HCT116 (cell line): ENCODE measurements around the gene MAGED1. TPM values are rescaled to one million over a fixed set of nuclear protein-coding genes. Genes with fewer than 3 reads are reported as not detected.

Source experiments
- ATAC-seq: fragments of 200-7000 bp; cut with Tn5 transposase; 2 replicates; pipeline ENCODE4 v1.9.1; 2020; ENCODE audit warnings: mild to moderate bottlenecking, moderate library complexity
- BruUV-seq: library from RNA; stranded (reverse); fragments of 400-500 nt; replicated peaks from 2 replicates; lab custom pipeline; 2021; lab: Mats Ljungman, UMichigan
- CTCF ChIA-PET: fragments of 300-600 bp; sonication (Branson Sonifier 250); formaldehyde crosslinking; loops from one replicate; lab custom pipeline; 2021; ENCODE audit warnings: antibody characterized with exemption; lab: Charles Lee
- POLR2A ChIA-PET: fragments of 300-600, 350-600 bp; sonication (Branson Sonifier 250); formaldehyde crosslinking; loops from one replicate; lab custom pipeline; 2021; ENCODE audit warnings: antibody characterized with exemption; lab: Charles Lee
- RAD21 ChIA-PET, 2 experiments: fragments of 300-600 bp; sonication (Branson Sonifier 250); formaldehyde crosslinking; loops; one replicate each; lab custom pipeline; 2023; ENCODE audit warnings: low total read pairs in 2 of 2; ENCODE audit not compliant: uncharacterized antibody in 2 of 2, unreplicated experiment in 2 of 2, low non-redundant PET in 1 of 2; lab: Charles Lee
- DNase-seq: peaks from one replicate; pipeline ENCODE4 v3.0.0-alpha.2; 2010; ENCODE audit warnings: low read depth, low spot score
- H2AFZ ChIP-seq: fragments of 200-600 bp; shearing (Covaris generic), sonication (generic); 2 replicates; pipeline ENCODE4 v1.6.1; 2017; ENCODE audit warnings: low read depth, mixed run types, mixed read lengths, antibody characterized with exemption, low read length; ENCODE audit not compliant: poor library complexity, severe bottlenecking
- H3K27ac ChIP-seq: 2 replicates; pipeline ENCODE4 v1.5.1; 2012; ENCODE audit warnings: low read depth, low read length
- H3K27me3 ChIP-seq: fragments of 200-600 bp; sonication (generic); 2 replicates; pipeline ENCODE4 v1.6.1; 2016; ENCODE audit warnings: mixed run types, low read length, mixed read lengths; ENCODE audit not compliant: insufficient read depth
- H3K36me3 ChIP-seq, 2 experiments: fragments of 200-500 bp in 1 of 2; fragments of 200-600 bp in 1 of 2; sonication (Bioruptor generic) in 1 of 2; sonication (generic) in 1 of 2; 2 replicates each; pipeline versions ENCODE4 v1.5.1 to v1.6.1; 2014 to 2016; ENCODE audit warnings: low read length in 2 of 2, inconsistent platforms in 1 of 2, mixed read lengths in 1 of 2, mixed run types in 1 of 2; ENCODE audit not compliant: insufficient read depth in 2 of 2, control insufficient read depth in 1 of 2
- H3K4me1 ChIP-seq, 2 experiments: fragments of 200-600 bp in 1 of 2; sonication (generic) in 1 of 2; 2 replicates each; pipeline versions ENCODE4 v1.5.1 to v1.6.1; 2012 to 2017; ENCODE audit warnings: low read length in 2 of 2, inconsistent platforms in 1 of 2, mild to moderate bottlenecking in 1 of 2, mixed read lengths in 1 of 2, mixed run types in 1 of 2, moderate library complexity in 1 of 2; ENCODE audit not compliant: insufficient read depth in 2 of 2, control insufficient read depth in 1 of 2
- H3K4me2 ChIP-seq: fragments of 200-600 bp; sonication (generic); 2 replicates; pipeline ENCODE4 v1.6.1; 2017; ENCODE audit warnings: mixed run types, low read length, mixed read lengths
- H3K4me3 ChIP-seq, 2 experiments: fragments of 200-600 bp in 1 of 2; sonication (generic) in 1 of 2; replicated peaks in 1 of 2; 2 replicates each; pipeline ENCODE4 v1.5.1; 2011 to 2016; ENCODE audit warnings: low read length in 2 of 2, control low read depth in 1 of 2, low read depth in 1 of 2, mild to moderate bottlenecking in 1 of 2, mixed read lengths in 1 of 2, mixed run types in 1 of 2
- H3K79me2 ChIP-seq: fragments of 200-600 bp; sonication (generic); 2 replicates; pipeline ENCODE4 v1.6.1; 2017; ENCODE audit warnings: mild to moderate bottlenecking, mixed run types, low read length, moderate library complexity, mixed read lengths; ENCODE audit not compliant: insufficient read depth
- H3K9ac ChIP-seq: fragments of 200-600 bp; sonication (generic); 2 replicates; pipeline ENCODE4 v1.6.1; 2016; ENCODE audit warnings: low read length, mixed read lengths
- H3K9me2 ChIP-seq: fragments of 200-600 bp; sonication (generic), shearing (Covaris generic); 2 replicates; pipeline ENCODE4 v1.6.1; 2017; ENCODE audit warnings: mixed run types, mild to moderate bottlenecking, moderate library complexity; ENCODE audit not compliant: insufficient read depth
- H3K9me3 ChIP-seq, 2 experiments: fragments of 200-500 bp in 1 of 2; fragments of 200-600 bp in 1 of 2; sonication (Bioruptor generic) in 1 of 2; sonication (generic) in 1 of 2; 2 replicates each; pipeline ENCODE4 v1.6.1; 2014 to 2017; ENCODE audit warnings: low read length in 2 of 2, mixed read lengths in 2 of 2, inconsistent platforms in 1 of 2, low read depth in 1 of 2, mild to moderate bottlenecking in 1 of 2, mixed run types in 1 of 2, moderate library complexity in 1 of 2; ENCODE audit not compliant: control insufficient read depth in 1 of 2, insufficient read depth in 1 of 2
- H4K20me1 ChIP-seq: fragments of 200-600 bp; sonication (generic), shearing (Covaris generic); 2 replicates; pipeline ENCODE4 v1.6.1; 2017; ENCODE audit warnings: mixed run types, mild to moderate bottlenecking, moderate library complexity; ENCODE audit not compliant: insufficient read depth
- ATF3 ChIP-seq: IDR thresholded peaks from 2 replicates; pipeline ENCODE4 v1.6.1; 2012
- CBX3 ChIP-seq: IDR thresholded peaks from 2 replicates; pipeline ENCODE4 v1.6.1; 2012; ENCODE audit warnings: low read depth
- EGR1 ChIP-seq: IDR thresholded peaks from 2 replicates; pipeline ENCODE4 v1.6.1; 2012; ENCODE audit warnings: low read depth
- ELF1 ChIP-seq: IDR thresholded peaks from 2 replicates; pipeline ENCODE4 v1.6.1; 2012; ENCODE audit warnings: low read depth, borderline replicate concordance
- EZH2 ChIP-seq: fragments of 200-600 bp; sonication (generic); IDR thresholded peaks from 2 replicates; pipeline ENCODE4 v1.6.1; 2017; ENCODE audit warnings: antibody characterized with exemption, mixed run types
- FOSL1 ChIP-seq: IDR thresholded peaks from 2 replicates; pipeline ENCODE4 v1.6.1; 2012; ENCODE audit warnings: low read depth
- JUND ChIP-seq: IDR thresholded peaks from 2 replicates; pipeline ENCODE4 v1.6.1; 2012
- POLR2AphosphoS5 ChIP-seq: IDR thresholded peaks from 2 replicates; pipeline ENCODE4 v1.6.1; 2011; ENCODE audit warnings: mild to moderate bottlenecking, low read depth, low read length, moderate library complexity
- RAD21 ChIP-seq: IDR thresholded peaks from 2 replicates; pipeline ENCODE4 v1.6.1; 2012; ENCODE audit warnings: low read depth, mild to moderate bottlenecking
- REST ChIP-seq: IDR thresholded peaks from 2 replicates; pipeline ENCODE4 v1.6.1; 2012; ENCODE audit warnings: low read depth
- SIN3A ChIP-seq: IDR thresholded peaks from 2 replicates; pipeline ENCODE4 v1.6.1; 2012; ENCODE audit warnings: low read depth
- SP1 ChIP-seq: IDR thresholded peaks from 2 replicates; pipeline ENCODE4 v1.6.1; 2012; ENCODE audit warnings: low read depth
- TCF7L2 ChIP-seq: IDR thresholded peaks from 2 replicates; pipeline ENCODE4 v1.7.0; 2011; ENCODE audit warnings: borderline replicate concordance, inconsistent platforms; ENCODE audit not compliant: insufficient read depth, insufficient read length; ENCODE audit errors: extremely low read depth
- YY1 ChIP-seq: IDR thresholded peaks from 2 replicates; pipeline ENCODE4 v1.6.1; 2011; ENCODE audit warnings: low read length, low read depth, moderate library complexity, mild to moderate bottlenecking; ENCODE audit not compliant: insufficient replicate concordance; ENCODE audit errors: extremely low read depth
- ZNF274 ChIP-seq: fragments of 200-500 bp; sonication (Bioruptor generic); IDR thresholded peaks from 2 replicates; pipeline ENCODE4 v1.6.1; 2014; ENCODE audit warnings: mild to moderate bottlenecking, low read depth, low read length, inconsistent platforms
- intact Hi-C: fragments of 100-400 bp; cut with micrococcal nuclease; formaldehyde crosslinking; loops from 2 replicates; pipeline ENCODE4 v1.10.0; 2022
- total RNA-seq: library from RNA; stranded (reverse); gene quantifications from one replicate; pipeline ENCODE4 v1.2.1, GENCODE V29; 2021; ENCODE audit not compliant: unreplicated experiment
- TF ChIP-seq, protein P1 (sequence below): IDR thresholded peaks from 2 replicates; pipeline ENCODE4 v1.6.1; 2012
- TF ChIP-seq, protein P2 (sequence below), 3 experiments: fragments of 200-600 bp in 1 of 3; sonication (generic) in 1 of 3; IDR thresholded peaks in 2 of 3; conservative IDR thresholded peaks in 1 of 3; 2 replicates each; pipeline ENCODE4 v1.5.1; 2012 to 2017; ENCODE audit warnings: low read depth in 2 of 3, low read length in 2 of 3, antibody characterized with exemption in 1 of 3, borderline replicate concordance in 1 of 3, control low read depth in 1 of 3, mild to moderate bottlenecking in 1 of 3, mixed read lengths in 1 of 3, mixed run types in 1 of 3, moderate library complexity in 1 of 3; ENCODE audit not compliant: insufficient read depth in 1 of 3
- TF ChIP-seq, protein P3 (sequence below): IDR thresholded peaks from 2 replicates; pipeline ENCODE4 v1.6.1; 2011; ENCODE audit warnings: mild to moderate bottlenecking, low read length, moderate library complexity; ENCODE audit not compliant: insufficient replicate concordance; ENCODE audit errors: extremely low read depth

MAGED1 gene
- total RNA-seq, 1 experiment from 2014 or later, result 82.3 TPM

- TF ChIP-seq, protein P1, sequence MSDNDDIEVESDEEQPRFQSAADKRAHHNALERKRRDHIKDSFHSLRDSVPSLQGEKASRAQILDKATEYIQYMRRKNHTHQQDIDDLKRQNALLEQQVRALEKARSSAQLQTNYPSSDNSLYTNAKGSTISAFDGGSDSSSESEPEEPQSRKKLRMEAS, result no peak
- TF ChIP-seq CBX3, result no peak
- TF ChIP-seq POLR2AphosphoS5, result no peak
- TF ChIP-seq JUND, result no peak
- TF ChIP-seq, protein P2, sequence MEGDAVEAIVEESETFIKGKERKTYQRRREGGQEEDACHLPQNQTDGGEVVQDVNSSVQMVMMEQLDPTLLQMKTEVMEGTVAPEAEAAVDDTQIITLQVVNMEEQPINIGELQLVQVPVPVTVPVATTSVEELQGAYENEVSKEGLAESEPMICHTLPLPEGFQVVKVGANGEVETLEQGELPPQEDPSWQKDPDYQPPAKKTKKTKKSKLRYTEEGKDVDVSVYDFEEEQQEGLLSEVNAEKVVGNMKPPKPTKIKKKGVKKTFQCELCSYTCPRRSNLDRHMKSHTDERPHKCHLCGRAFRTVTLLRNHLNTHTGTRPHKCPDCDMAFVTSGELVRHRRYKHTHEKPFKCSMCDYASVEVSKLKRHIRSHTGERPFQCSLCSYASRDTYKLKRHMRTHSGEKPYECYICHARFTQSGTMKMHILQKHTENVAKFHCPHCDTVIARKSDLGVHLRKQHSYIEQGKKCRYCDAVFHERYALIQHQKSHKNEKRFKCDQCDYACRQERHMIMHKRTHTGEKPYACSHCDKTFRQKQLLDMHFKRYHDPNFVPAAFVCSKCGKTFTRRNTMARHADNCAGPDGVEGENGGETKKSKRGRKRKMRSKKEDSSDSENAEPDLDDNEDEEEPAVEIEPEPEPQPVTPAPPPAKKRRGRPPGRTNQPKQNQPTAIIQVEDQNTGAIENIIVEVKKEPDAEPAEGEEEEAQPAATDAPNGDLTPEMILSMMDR (IDR thresholded peaks at IDR 0.05 in 2 of 3, conservative IDR thresholded peaks at IDR 0.05 in 1 of 3; ENCODE audit: borderline replicate concordance in 1 of 3, insufficient read depth in 1 of 3, low read depth in 2 of 3, low read length in 2 of 3), result no peak
Observed at GRCh38 chrX:51889851-51890250, 3.6 kb upstream of the MAGED1 start (continued).

GRCh38 chrX:51891245-51891644 is 2.2 kb upstream of the MAGED1 start:
- RAD21 ChIA-PET, result no interaction called here
- no peak for ATAC-seq
- no peak for TF ChIP-seq ZNF274
- no peak for TF ChIP-seq TCF7L2
- no peak for TF ChIP-seq EZH2
- TF ChIP-seq RAD21, result no peak
- no peak for TF ChIP-seq EGR1
- TF ChIP-seq ATF3, result no peak
- TF ChIP-seq FOSL1, result no peak
- no peak for TF ChIP-seq SP1
- no peak for TF ChIP-seq YY1
- no peak for TF ChIP-seq JUND
- TF ChIP-seq REST, result no peak
- no peak for TF ChIP-seq CBX3
- TF ChIP-seq, protein P3, sequence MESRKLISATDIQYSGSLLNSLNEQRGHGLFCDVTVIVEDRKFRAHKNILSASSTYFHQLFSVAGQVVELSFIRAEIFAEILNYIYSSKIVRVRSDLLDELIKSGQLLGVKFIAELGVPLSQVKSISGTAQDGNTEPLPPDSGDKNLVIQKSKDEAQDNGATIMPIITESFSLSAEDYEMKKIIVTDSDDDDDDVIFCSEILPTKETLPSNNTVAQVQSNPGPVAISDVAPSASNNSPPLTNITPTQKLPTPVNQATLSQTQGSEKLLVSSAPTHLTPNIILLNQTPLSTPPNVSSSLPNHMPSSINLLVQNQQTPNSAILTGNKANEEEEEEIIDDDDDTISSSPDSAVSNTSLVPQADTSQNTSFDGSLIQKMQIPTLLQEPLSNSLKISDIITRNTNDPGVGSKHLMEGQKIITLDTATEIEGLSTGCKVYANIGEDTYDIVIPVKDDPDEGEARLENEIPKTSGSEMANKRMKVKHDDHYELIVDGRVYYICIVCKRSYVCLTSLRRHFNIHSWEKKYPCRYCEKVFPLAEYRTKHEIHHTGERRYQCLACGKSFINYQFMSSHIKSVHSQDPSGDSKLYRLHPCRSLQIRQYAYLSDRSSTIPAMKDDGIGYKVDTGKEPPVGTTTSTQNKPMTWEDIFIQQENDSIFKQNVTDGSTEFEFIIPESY, result no peak
- no peak for TF ChIP-seq ELF1
- no peak for TF ChIP-seq POLR2AphosphoS5
- TF ChIP-seq SIN3A, result no peak

More at GRCh38 chrX:51891245-51891644, 2.2 kb upstream of the MAGED1 start:
- H3K9me3 ChIP-seq, result no peaks in the 10 kb centered on the region
- no peak overlapping the region for H3K4me2 ChIP-seq
- H3K36me3 ChIP-seq, result no peaks in the 10 kb centered on the region
- BruUV-seq, result no TSS peak
- no peak overlapping the region for H3K4me3 ChIP-seq
- no peaks in the 10 kb centered on the region for H3K4me1 ChIP-seq
- H3K9me2 ChIP-seq, result no peaks in the 10 kb centered on the region
- no peak overlapping the region for H3K9ac ChIP-seq
- ChIA-PET CTCF (no interaction called here), POLR2A (no interaction called here)
- H2AFZ ChIP-seq, result no peak overlapping the region
- no peak for DNase-seq
- no peaks in the 10 kb centered on the region for H3K79me2 ChIP-seq
- no peak overlapping the region for H3K27ac ChIP-seq
- no peaks in the 10 kb centered on the region for H4K20me1 ChIP-seq
- intact Hi-C loops, result no loop called here
- H3K27me3 ChIP-seq, result no peaks in the 10 kb centered on the region
